ENCODE measurements around the gene GRM3. TPM values are rescaled to one million over a fixed set of nuclear protein-coding genes. Genes with fewer than 3 reads are reported as not detected.

GRM3 gene
- total and polyA plus RNA-seq, 2 of the 4 experiments (the other 2 are of a cell fraction), result not detected

DNA sequence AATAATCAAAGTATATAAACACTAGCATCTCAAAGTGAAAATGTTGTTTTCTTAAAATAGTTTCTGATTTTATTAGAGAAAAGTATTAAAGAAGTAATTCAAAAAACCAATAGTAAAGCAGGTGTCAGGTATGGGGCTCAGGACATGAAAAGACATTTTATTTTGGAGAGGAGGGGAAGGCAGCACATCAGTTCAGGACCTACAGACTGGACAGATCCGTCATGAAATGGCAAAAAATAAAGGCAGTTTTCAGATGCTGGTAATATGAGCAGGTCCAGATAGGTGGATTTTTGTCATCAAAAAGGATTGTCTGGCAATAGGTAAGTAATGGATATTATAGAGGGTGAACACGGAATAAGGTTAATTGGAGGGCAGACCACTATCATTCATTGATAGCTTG, 49.0 kb downstream of the GRM3 start:
- intact Hi-C loops (cut with micrococcal nuclease), result no loop called here
- CTCF ChIA-PET, result no interaction called here
- no peaks in the 10 kb centered on the region for H3K9me1 ChIP-seq (ENCODE audit: insufficient read depth, low read length)

More for the DNA sequence above, 49.0 kb downstream of the GRM3 start:
- Histone ChIP-seq H4K8ac (ENCODE audit: low read depth in 2 of 2, low read length in 2 of 2) (no peak overlapping the region), H3K4ac (ENCODE audit: low read depth, low read length) (no peak overlapping the region), H2AK5ac (ENCODE audit: low read depth, low read length) (no peak overlapping the region), H4K5ac (ENCODE audit: low read depth, low read length) (no peak overlapping the region), H3K23ac (ENCODE audit: low read depth, low read length) (no peak overlapping the region), H3K4me2 (ENCODE audit: low read depth, low read length) (no peak overlapping the region), H3K56ac (ENCODE audit: extremely low read depth, insufficient read depth, low read length) (no peak overlapping the region), H4K91ac (ENCODE audit: insufficient read depth, low read depth, low read length) (no peak overlapping the region), H4K20me1 (ENCODE audit: insufficient read depth, low read length) (no peaks in the 10 kb centered on the region), H3K27me3 (ENCODE audit: control insufficient read depth, insufficient read depth, low read length) (no peaks in the 10 kb centered on the region), H3K9me3 (ENCODE audit: control insufficient read depth, insufficient read depth, low read length) (no peaks in the 10 kb centered on the region), H2AK9ac (replicated peaks; ENCODE audit: low read depth, low read length, poor library complexity) (no peak overlapping the region), H2BK20ac (ENCODE audit: low read depth, low read length) (no peak overlapping the region), H3K14ac (replicated peaks; ENCODE audit: low read depth, low read length) (no peak overlapping the region), H2AFZ (replicated peaks; ENCODE audit: low read length, poor library complexity) (no peak overlapping the region), H2BK15ac (ENCODE audit: low read depth, low read length) (no peak overlapping the region), H3K4me3 (ENCODE audit: insufficient read depth, low read depth, low read length) (no peak overlapping the region), H3K27ac (ENCODE audit: insufficient read depth, low read length) (no peak overlapping the region), H3K36me3 (ENCODE audit: control insufficient read depth, insufficient read depth, low read length) (no peaks in the 10 kb centered on the region), H2BK5ac (ENCODE audit: low read depth, low read length, poor library complexity, severe bottlenecking) (no peak overlapping the region), H3K79me1 (ENCODE audit: low read depth in 1 of 2, low read length in 2 of 2) (no peaks in the 10 kb centered on the region), H3K4me1 (ENCODE audit: control insufficient read depth, insufficient read depth, low read length) (no peaks in the 10 kb centered on the region), H2BK120ac (ENCODE audit: low read depth, low read length) (no peak overlapping the region), H3K9ac (ENCODE audit: low read depth, low read length) (no peak overlapping the region), H3K18ac (ENCODE audit: low read depth, low read length) (no peak overlapping the region)
- in situ Hi-C loops (cut with MboI; ENCODE audit: low sequenced_read_pairs), result no loop called here
- POLR2A ChIA-PET (ENCODE audit: unreplicated experiment), result no interaction called here
- no peak for TF ChIP-seq SMC3 (IDR thresholded peaks at IDR 0.05; ENCODE audit: low read depth, low read length)
- no peak for TF ChIP-seq MAZ (IDR thresholded peaks at IDR 0.05; ENCODE audit: borderline replicate concordance, low read depth, low read length)
- TF ChIP-seq, protein P1, sequence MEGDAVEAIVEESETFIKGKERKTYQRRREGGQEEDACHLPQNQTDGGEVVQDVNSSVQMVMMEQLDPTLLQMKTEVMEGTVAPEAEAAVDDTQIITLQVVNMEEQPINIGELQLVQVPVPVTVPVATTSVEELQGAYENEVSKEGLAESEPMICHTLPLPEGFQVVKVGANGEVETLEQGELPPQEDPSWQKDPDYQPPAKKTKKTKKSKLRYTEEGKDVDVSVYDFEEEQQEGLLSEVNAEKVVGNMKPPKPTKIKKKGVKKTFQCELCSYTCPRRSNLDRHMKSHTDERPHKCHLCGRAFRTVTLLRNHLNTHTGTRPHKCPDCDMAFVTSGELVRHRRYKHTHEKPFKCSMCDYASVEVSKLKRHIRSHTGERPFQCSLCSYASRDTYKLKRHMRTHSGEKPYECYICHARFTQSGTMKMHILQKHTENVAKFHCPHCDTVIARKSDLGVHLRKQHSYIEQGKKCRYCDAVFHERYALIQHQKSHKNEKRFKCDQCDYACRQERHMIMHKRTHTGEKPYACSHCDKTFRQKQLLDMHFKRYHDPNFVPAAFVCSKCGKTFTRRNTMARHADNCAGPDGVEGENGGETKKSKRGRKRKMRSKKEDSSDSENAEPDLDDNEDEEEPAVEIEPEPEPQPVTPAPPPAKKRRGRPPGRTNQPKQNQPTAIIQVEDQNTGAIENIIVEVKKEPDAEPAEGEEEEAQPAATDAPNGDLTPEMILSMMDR (conservative IDR thresholded peaks at IDR 0.05; ENCODE audit: low read depth, low read length), result no peak
- TF ChIP-seq BHLHE40 (IDR thresholded peaks at IDR 0.05; ENCODE audit: low read depth, low read length), result no peak
- no peak for TF ChIP-seq RAD21 (IDR thresholded peaks at IDR 0.05; ENCODE audit: low read length)
- TF ChIP-seq, protein P2, sequence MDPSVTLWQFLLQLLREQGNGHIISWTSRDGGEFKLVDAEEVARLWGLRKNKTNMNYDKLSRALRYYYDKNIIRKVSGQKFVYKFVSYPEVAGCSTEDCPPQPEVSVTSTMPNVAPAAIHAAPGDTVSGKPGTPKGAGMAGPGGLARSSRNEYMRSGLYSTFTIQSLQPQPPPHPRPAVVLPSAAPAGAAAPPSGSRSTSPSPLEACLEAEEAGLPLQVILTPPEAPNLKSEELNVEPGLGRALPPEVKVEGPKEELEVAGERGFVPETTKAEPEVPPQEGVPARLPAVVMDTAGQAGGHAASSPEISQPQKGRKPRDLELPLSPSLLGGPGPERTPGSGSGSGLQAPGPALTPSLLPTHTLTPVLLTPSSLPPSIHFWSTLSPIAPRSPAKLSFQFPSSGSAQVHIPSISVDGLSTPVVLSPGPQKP (IDR thresholded peaks at IDR 0.05; ENCODE audit: borderline replicate concordance, low read depth, low read length), result no peak
- no peak for TF ChIP-seq NFE2L2 (IDR thresholded peaks at IDR 0.05; ENCODE audit: low read depth, low read length)
- TF ChIP-seq POLR2A (IDR thresholded peaks at IDR 0.05; ENCODE audit: low read depth, low read length), result no peak
- TF ChIP-seq CHD1 (IDR thresholded peaks at IDR 0.05; ENCODE audit: low read depth, low read length), result no peak
- TF ChIP-seq FOS (IDR thresholded peaks at IDR 0.05; ENCODE audit: low read depth, low read length), result no peak
- no peak for TF ChIP-seq MXI1 (IDR thresholded peaks at IDR 0.05; ENCODE audit: borderline replicate concordance, low read depth, low read length)
- no peak for TF ChIP-seq RFX5 (IDR thresholded peaks at IDR 0.05; ENCODE audit: low read depth, low read length)
- TF ChIP-seq MAFK (IDR thresholded peaks at IDR 0.05; ENCODE audit: low read depth, low read length), result no peak
- TF ChIP-seq RCOR1 (IDR thresholded peaks at IDR 0.05; ENCODE audit: insufficient replicate concordance, low read length), result no peak
- TF ChIP-seq, protein P3, sequence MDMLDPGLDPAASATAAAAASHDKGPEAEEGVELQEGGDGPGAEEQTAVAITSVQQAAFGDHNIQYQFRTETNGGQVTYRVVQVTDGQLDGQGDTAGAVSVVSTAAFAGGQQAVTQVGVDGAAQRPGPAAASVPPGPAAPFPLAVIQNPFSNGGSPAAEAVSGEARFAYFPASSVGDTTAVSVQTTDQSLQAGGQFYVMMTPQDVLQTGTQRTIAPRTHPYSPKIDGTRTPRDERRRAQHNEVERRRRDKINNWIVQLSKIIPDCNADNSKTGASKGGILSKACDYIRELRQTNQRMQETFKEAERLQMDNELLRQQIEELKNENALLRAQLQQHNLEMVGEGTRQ (IDR thresholded peaks at IDR 0.05; ENCODE audit: low read depth, low read length), result no peak
- no peak for TF ChIP-seq CEBPB (IDR thresholded peaks at IDR 0.05; ENCODE audit: low read depth, low read length)
- no peak for ATAC-seq (ENCODE audit: low read depth)
- DNase-seq, result no peak
- dilution Hi-C loops (cut with HindIII; ENCODE audit: low sequenced_read_pairs, unreplicated experiment), result no loop called here
- BruUV-seq (replicated peaks), result no TSS peak
- WGBS, 2 experiments (ENCODE audit: extremely low coverage in 2 of 2, insufficient read length in 1 of 2), result 20% methylated on average over 1 of the region's 2 CpGs; no CpG with 5 or more reads in 1 of the 2 experiments
